Measurements from ENCODE around the gene PTPRN.

Gene PTPRN

GRCh38 chr2:219286436-219287115 is 22.6 kb downstream of the PTPRN start:
- no peak for DNase-seq

GRCh38 chr2:219285894-219286425 is 23.2 kb downstream of the PTPRN start:
- peak in 1 of 2 experiments; percentile 38 for DNase-seq

- no peak for DNase-seq
Observed at GRCh38 chr2:219285373-219285735, 23.8 kb downstream of the PTPRN start.

GRCh38 chr2:219284501-219285372 is 24.5 kb downstream of the PTPRN start:
- no peak for DNase-seq

- DNase-seq = no peak
Observed at GRCh38 chr2:219282943-219283581, 26.1 kb downstream of the PTPRN start.

- no peak for DNase-seq
Observed at GRCh38 chr2:219282375-219282774, 26.8 kb downstream of the PTPRN start.

GRCh38 chr2:219281588-219281987 is 27.6 kb downstream of the PTPRN start:
- no peak for DNase-seq

GRCh38 chr2:219280651-219281050 is 28.6 kb downstream of the PTPRN start:
- no peak for DNase-seq

GRCh38 chr2:219279916-219280516 is 29.2 kb downstream of the PTPRN start:
- no peak for DNase-seq

- DNase-seq = peak; percentile 87 to 94
Observed at GRCh38 chr2:219279151-219279915, 29.9 kb downstream of the PTPRN start, which contains the start of gene DNAJB2. DNAJB2 (plus strand) TSS chr2:219279366; CDS start chr2:219279834, 468 bp downstream.

- no peak for DNase-seq
Observed at GRCh38 chr2:219278655-219279150, 30.5 kb downstream of the PTPRN start.

GRCh38 chr2:219277703-219278654 is 31.2 kb downstream of the PTPRN start:
- peak; percentile 59 to 67 for DNase-seq

GRCh38 chr2:219274361-219274921 is 34.8 kb downstream of the PTPRN start:
- no peak for DNase-seq

GRCh38 chr2:219273937-219274336 is 35.3 kb downstream of the PTPRN start:
- no peak for DNase-seq

GRCh38 chr2:219272995-219273394 is 36.2 kb downstream of the PTPRN start:
- no peak for DNase-seq

GRCh38 chr2:219272356-219272755 is 36.8 kb downstream of the PTPRN start:
- no peak for DNase-seq

GRCh38 chr2:219271021-219271420 is 38.2 kb downstream of the PTPRN start:
- DNase-seq = no peak

- DNase-seq = no peak
Observed at GRCh38 chr2:219270055-219270372, 39.2 kb downstream of the PTPRN start.

GRCh38 chr2:219269362-219270054 is 39.7 kb downstream of the PTPRN start:
- no peak for DNase-seq

GRCh38 chr2:219268294-219268693 is 40.9 kb downstream of the PTPRN start:
- DNase-seq = no peak

Data from NCI-H1930 (cell line).